ENCODE data around the gene SASS6.
"Not testable (repeated sequence)": the region's sequence is repeated elsewhere in the genome, so short reads cannot be mapped to it uniquely, and the experiment has no call there.

Gene SASS6

GRCh38 chr1:100051893-100052292 is 80.8 kb downstream of the SASS6 start (continued):
- TF ChIP-seq GLIS3 (CRISPR knock-in tag; IDR thresholded peaks at IDR 0.05) (no peak), ZFP3 (CRISPR knock-in tag; IDR thresholded peaks at IDR 0.05) (no peak), ZNF8 (CRISPR knock-in tag; IDR thresholded peaks at IDR 0.05) (no peak), ZNF565 (CRISPR knock-in tag; conservative IDR thresholded peaks at IDR 0.05; ENCODE audit: low read depth) (no peak), TOX (CRISPR knock-in tag; IDR thresholded peaks at IDR 0.05; ENCODE audit: borderline replicate concordance) (no peak), SNAI2 (CRISPR knock-in tag; IDR thresholded peaks at IDR 0.05) (no peak), OSR1 (CRISPR knock-in tag; IDR thresholded peaks at IDR 0.05) (no peak)

DNA sequence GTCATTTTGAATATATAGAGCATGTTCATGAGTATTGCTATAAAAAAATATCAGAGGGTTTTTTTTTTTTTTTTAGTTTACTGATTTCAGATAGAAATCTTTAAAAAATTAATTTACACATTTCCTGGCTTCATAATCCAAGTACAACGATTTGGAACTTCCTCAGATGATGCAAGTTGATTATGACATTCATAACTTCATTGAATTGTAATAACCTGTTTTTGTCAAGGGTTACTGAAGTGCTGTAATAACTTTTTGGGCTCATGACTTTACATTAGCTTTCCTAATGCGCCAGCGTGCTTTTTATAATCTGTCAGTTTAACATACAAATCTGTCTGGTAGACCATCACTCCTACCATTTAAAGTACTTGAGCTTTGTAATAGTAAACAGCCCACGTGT is 81.3 kb downstream of the SASS6 start:
- ATAC-seq: no peak
- TF ChIP-seq ESRRG (CRISPR knock-in tag; IDR thresholded peaks at IDR 0.05) (no peak), OSR1 (CRISPR knock-in tag; IDR thresholded peaks at IDR 0.05) (no peak)

- ATAC-seq: no peak
- TF ChIP-seq RARB (CRISPR knock-in tag; IDR thresholded peaks at IDR 0.05) (no peak), ISL1 (CRISPR knock-in tag; IDR thresholded peaks at IDR 0.05) (no peak), ARNTL (CRISPR knock-in tag; IDR thresholded peaks at IDR 0.05; ENCODE audit: borderline replicate concordance, low read depth) (no peak), TOX (CRISPR knock-in tag; IDR thresholded peaks at IDR 0.05; ENCODE audit: borderline replicate concordance) (no peak)
Measured at GRCh38 chr1:100050139-100050538, 82.6 kb downstream of the SASS6 start.

DNA sequence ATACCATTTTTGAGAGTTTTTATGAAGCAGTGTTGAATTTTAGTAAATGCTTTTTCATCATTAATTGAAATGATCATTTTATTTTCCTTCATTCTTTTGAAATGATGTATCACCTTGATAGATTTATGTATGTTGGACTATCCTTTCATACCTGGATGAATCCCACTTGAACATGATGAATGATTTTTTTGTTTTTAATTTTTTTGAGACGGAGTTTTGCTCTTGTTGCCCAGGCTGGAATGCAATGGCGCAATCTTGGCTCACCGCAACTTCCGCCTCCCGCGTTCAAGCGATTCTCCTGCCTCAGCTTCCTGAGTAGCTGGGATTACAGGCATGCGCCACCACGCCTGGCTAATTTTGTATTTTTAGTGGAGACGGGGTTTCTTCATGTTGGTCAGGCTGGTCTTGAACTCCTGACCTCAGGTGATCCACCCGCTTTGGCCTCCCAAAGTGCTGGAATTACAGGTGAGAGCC is 85.5 kb downstream of the SASS6 start:
- not testable (repeated sequence) for ATAC-seq

GRCh38 chr1:100045206-100045605 is 87.5 kb downstream of the SASS6 start:
- ATAC-seq: no peak

DNA sequence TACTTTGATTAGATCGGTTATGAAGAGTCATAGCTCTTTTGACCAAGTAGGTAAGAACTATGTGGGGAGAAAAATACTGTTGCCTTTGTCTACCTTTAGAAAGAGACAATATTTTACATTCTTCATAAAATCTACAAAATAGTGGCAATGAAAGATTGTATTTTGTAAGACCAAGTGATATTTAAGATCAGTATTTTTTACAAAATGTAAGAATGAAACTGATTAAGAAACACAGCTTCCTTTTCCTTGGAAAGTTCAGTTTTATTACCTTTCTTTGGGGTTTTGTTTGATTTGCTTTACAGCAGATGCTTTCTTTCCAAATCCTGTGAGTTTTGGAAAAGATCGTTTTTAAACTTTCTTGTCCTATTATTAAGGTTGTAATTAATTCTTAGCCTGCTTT is 93.1 kb downstream of the SASS6 start:
- TF ChIP-seq RARB (CRISPR knock-in tag; IDR thresholded peaks at IDR 0.05) (no peak), ZNF8 (CRISPR knock-in tag; IDR thresholded peaks at IDR 0.05) (no peak), OSR1 (CRISPR knock-in tag; IDR thresholded peaks at IDR 0.05) (no peak), ZNF565 (CRISPR knock-in tag; conservative IDR thresholded peaks at IDR 0.05; ENCODE audit: low read depth) (no peak), ISL1 (CRISPR knock-in tag; IDR thresholded peaks at IDR 0.05) (no peak), CSDC2 (CRISPR knock-in tag; IDR thresholded peaks at IDR 0.05) (no peak)
- TF ChIP-seq, protein P1, sequence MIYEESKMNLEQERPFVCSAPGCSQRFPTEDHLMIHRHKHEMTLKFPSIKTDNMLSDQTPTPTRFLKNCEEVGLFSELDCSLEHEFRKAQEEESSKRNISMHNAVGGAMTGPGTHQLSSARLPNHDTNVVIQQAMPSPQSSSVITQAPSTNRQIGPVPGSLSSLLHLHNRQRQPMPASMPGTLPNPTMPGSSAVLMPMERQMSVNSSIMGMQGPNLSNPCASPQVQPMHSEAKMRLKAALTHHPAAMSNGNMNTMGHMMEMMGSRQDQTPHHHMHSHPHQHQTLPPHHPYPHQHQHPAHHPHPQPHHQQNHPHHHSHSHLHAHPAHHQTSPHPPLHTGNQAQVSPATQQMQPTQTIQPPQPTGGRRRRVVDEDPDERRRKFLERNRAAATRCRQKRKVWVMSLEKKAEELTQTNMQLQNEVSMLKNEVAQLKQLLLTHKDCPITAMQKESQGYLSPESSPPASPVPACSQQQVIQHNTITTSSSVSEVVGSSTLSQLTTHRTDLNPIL (CRISPR knock-in tag; IDR thresholded peaks at IDR 0.05; ENCODE audit: low read depth): no peak
- ATAC-seq: no peak

More at GRCh38 chr1:100045206-100045605, 87.5 kb downstream of the SASS6 start:
- no peak for TF ChIP-seq ARNTL (CRISPR knock-in tag; IDR thresholded peaks at IDR 0.05; ENCODE audit: borderline replicate concordance, low read depth)
- TF ChIP-seq ISL1 (CRISPR knock-in tag; IDR thresholded peaks at IDR 0.05): no peak
- no peak for TF ChIP-seq TCF4 (CRISPR knock-in tag; IDR thresholded peaks at IDR 0.05; ENCODE audit: borderline replicate concordance)
- TF ChIP-seq SNAI2 (CRISPR knock-in tag; IDR thresholded peaks at IDR 0.05): no peak
- TF ChIP-seq ZC3H10 (CRISPR knock-in tag; IDR thresholded peaks at IDR 0.05): no peak
- TF ChIP-seq ZNF70 (CRISPR knock-in tag; IDR thresholded peaks at IDR 0.05): no peak
- TF ChIP-seq BACH2 (CRISPR knock-in tag; IDR thresholded peaks at IDR 0.05; ENCODE audit: borderline replicate concordance): no peak
- TF ChIP-seq CSRNP3 (CRISPR knock-in tag; IDR thresholded peaks at IDR 0.05): no peak
- no peak for TF ChIP-seq GLIS3 (CRISPR knock-in tag; IDR thresholded peaks at IDR 0.05)

- peak; percentile 55; the same call in 2 of the 3 replicates for ATAC-seq
Measured at GRCh38 chr1:100038660-100039287, 94.0 kb downstream of the SASS6 start.

More at GRCh38 chr1:100038660-100039287, 94.0 kb downstream of the SASS6 start:
- TF ChIP-seq ESRRG (CRISPR knock-in tag; IDR thresholded peaks at IDR 0.05): no peak
- TF ChIP-seq, protein P2, sequence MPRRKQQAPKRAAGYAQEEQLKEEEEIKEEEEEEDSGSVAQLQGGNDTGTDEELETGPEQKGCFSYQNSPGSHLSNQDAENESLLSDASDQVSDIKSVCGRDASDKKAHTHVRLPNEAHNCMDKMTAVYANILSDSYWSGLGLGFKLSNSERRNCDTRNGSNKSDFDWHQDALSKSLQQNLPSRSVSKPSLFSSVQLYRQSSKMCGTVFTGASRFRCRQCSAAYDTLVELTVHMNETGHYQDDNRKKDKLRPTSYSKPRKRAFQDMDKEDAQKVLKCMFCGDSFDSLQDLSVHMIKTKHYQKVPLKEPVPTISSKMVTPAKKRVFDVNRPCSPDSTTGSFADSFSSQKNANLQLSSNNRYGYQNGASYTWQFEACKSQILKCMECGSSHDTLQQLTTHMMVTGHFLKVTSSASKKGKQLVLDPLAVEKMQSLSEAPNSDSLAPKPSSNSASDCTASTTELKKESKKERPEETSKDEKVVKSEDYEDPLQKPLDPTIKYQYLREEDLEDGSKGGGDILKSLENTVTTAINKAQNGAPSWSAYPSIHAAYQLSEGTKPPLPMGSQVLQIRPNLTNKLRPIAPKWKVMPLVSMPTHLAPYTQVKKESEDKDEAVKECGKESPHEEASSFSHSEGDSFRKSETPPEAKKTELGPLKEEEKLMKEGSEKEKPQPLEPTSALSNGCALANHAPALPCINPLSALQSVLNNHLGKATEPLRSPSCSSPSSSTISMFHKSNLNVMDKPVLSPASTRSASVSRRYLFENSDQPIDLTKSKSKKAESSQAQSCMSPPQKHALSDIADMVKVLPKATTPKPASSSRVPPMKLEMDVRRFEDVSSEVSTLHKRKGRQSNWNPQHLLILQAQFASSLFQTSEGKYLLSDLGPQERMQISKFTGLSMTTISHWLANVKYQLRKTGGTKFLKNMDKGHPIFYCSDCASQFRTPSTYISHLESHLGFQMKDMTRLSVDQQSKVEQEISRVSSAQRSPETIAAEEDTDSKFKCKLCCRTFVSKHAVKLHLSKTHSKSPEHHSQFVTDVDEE (CRISPR knock-in tag; IDR thresholded peaks at IDR 0.05): no peak; the same call in 1 of the 2 replicates
